ENCODE results near the gene CDC42BPA.

- TF ChIP-seq HMGXB4 (CRISPR knock-in tag; IDR thresholded peaks at IDR 0.05) (no peak), ATF6 (CRISPR knock-in tag; IDR thresholded peaks at IDR 0.05) (no peak), CBFB (CRISPR knock-in tag; IDR thresholded peaks at IDR 0.05; ENCODE audit: low read depth) (no peak), CTCF (IDR thresholded peaks at IDR 0.05) (no peak), NR3C1 (CRISPR knock-in tag; conservative IDR thresholded peaks at IDR 0.05; ENCODE audit: low read depth) (no peak), TEAD4 (CRISPR knock-in tag; IDR thresholded peaks at IDR 0.05) (no peak), KAT7 (CRISPR knock-in tag; IDR thresholded peaks at IDR 0.05; ENCODE audit: borderline replicate concordance) (no peak), ZNF263 (CRISPR knock-in tag; IDR thresholded peaks at IDR 0.05; ENCODE audit: low read depth) (no peak), FOXP1 (CRISPR knock-in tag; IDR thresholded peaks at IDR 0.05; ENCODE audit: borderline replicate concordance) (no peak), E2F1 (CRISPR knock-in tag; IDR thresholded peaks at IDR 0.05) (no peak), ZBTB21 (CRISPR knock-in tag; IDR thresholded peaks at IDR 0.05; ENCODE audit: borderline replicate concordance) (no peak), PRDM15 (CRISPR knock-in tag; IDR thresholded peaks at IDR 0.05) (no peak), USF1 (CRISPR knock-in tag; IDR thresholded peaks at IDR 0.05) (no peak), JUN (CRISPR knock-in tag; IDR thresholded peaks at IDR 0.05) (no peak)
Measured at GRCh38 chr1:226991920-226992319, 326.4 kb downstream of the CDC42BPA start.
